PC-9 (cell line): ENCODE results near the gene THEMIS.

ENCODE experiments used
- EZH2 ChIP-seq: fragments of 200-600 bp; sonication (generic); IDR thresholded peaks from 2 replicates; pipeline ENCODE4 v1.8.0; 2017; ENCODE audit warnings: antibody characterized with exemption, low read depth
- TF ChIP-seq, protein P1 (sequence below): fragments of 200-600 bp; sonication (generic); conservative IDR thresholded peaks from 2 replicates; pipeline ENCODE4 v1.6.1; 2017; ENCODE audit warnings: mixed run types, antibody characterized with exemption, mild to moderate bottlenecking, moderate library complexity

- TF ChIP-seq, protein P1, sequence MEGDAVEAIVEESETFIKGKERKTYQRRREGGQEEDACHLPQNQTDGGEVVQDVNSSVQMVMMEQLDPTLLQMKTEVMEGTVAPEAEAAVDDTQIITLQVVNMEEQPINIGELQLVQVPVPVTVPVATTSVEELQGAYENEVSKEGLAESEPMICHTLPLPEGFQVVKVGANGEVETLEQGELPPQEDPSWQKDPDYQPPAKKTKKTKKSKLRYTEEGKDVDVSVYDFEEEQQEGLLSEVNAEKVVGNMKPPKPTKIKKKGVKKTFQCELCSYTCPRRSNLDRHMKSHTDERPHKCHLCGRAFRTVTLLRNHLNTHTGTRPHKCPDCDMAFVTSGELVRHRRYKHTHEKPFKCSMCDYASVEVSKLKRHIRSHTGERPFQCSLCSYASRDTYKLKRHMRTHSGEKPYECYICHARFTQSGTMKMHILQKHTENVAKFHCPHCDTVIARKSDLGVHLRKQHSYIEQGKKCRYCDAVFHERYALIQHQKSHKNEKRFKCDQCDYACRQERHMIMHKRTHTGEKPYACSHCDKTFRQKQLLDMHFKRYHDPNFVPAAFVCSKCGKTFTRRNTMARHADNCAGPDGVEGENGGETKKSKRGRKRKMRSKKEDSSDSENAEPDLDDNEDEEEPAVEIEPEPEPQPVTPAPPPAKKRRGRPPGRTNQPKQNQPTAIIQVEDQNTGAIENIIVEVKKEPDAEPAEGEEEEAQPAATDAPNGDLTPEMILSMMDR = no peak
- TF ChIP-seq EZH2 = no peak
These were observed 22.3 kb upstream of the THEMIS start for GRCh38 chr6:127923135-127923534.
